Mesenchymal stem cell (in vitro differentiated cells and primary cell): Measurements from ENCODE around the gene TBK1.
"Not testable (repeated sequence)": the region's sequence is repeated elsewhere in the genome, so short reads cannot be mapped to it uniquely, and the experiment has no call there.

ENCODE experiments used
- DNase-seq: peaks from one replicate; pipeline ENCODE4 v3.0.0-alpha.2; 2013
- H2AFZ ChIP-seq: one replicate; pipeline ENCODE4 v1.6.1; 2013; ENCODE audit warnings: low read depth, mild to moderate bottlenecking, control low read depth, inconsistent platforms, low read length, moderate library complexity
- H2AK5ac ChIP-seq: 2 replicates; pipeline ENCODE4 v1.6.1; 2013; ENCODE audit warnings: low read length, moderate library complexity, mild to moderate bottlenecking, inconsistent platforms; ENCODE audit not compliant: severe bottlenecking
- H2BK120ac ChIP-seq: one replicate; pipeline ENCODE4 v1.6.1; 2013; ENCODE audit warnings: low read depth, mild to moderate bottlenecking, inconsistent platforms, low read length, moderate library complexity
- H2BK12ac ChIP-seq, 2 experiments: one replicate each; pipeline ENCODE4 v1.6.1; 2013; ENCODE audit warnings: inconsistent platforms in 2 of 2, low read length in 2 of 2, mild to moderate bottlenecking in 2 of 2, moderate library complexity in 2 of 2, control low read depth in 1 of 2
- H2BK15ac ChIP-seq: one replicate; pipeline ENCODE4 v1.6.1; 2013; ENCODE audit warnings: mild to moderate bottlenecking, low read depth, inconsistent platforms; ENCODE audit not compliant: poor library complexity, severe bottlenecking
- H2BK5ac ChIP-seq: 2 replicates; pipeline ENCODE4 v1.6.1; 2013; ENCODE audit warnings: low read depth, mild to moderate bottlenecking, low read length, control low read depth, inconsistent platforms; ENCODE audit not compliant: poor library complexity, severe bottlenecking
- H3K14ac ChIP-seq, 2 experiments: one replicate each; pipeline ENCODE4 v1.6.1; 2013; ENCODE audit warnings: inconsistent platforms in 2 of 2, low read length in 2 of 2, control low read depth in 1 of 2, mild to moderate bottlenecking in 1 of 2, moderate library complexity in 1 of 2
- H3K18ac ChIP-seq, 2 experiments: one replicate each; pipeline ENCODE4 v1.6.1; 2013; ENCODE audit warnings: inconsistent platforms in 2 of 2, low read length in 2 of 2, control low read depth in 1 of 2, low read depth in 1 of 2, mild to moderate bottlenecking in 1 of 2
- H3K23ac ChIP-seq, 2 experiments: one replicate each; pipeline ENCODE4 v1.6.1; 2013; ENCODE audit warnings: inconsistent platforms in 2 of 2, low read length in 2 of 2, mild to moderate bottlenecking in 2 of 2, moderate library complexity in 2 of 2, control low read depth in 1 of 2
- H3K27ac ChIP-seq: 2 replicates; pipeline ENCODE4 v1.5.1; 2013; ENCODE audit warnings: mild to moderate bottlenecking, moderate library complexity, low read length, control low read depth, inconsistent platforms; ENCODE audit not compliant: poor library complexity, severe bottlenecking
- H3K27me3 ChIP-seq, 2 experiments: 2 replicates each; pipeline versions ENCODE4 v1.6.1 to v1.7.0; 2013; ENCODE audit warnings: low read length in 2 of 2, mild to moderate bottlenecking in 2 of 2, moderate library complexity in 2 of 2, control low read depth in 1 of 2, inconsistent platforms in 1 of 2; ENCODE audit not compliant: control insufficient read depth in 1 of 2, insufficient read depth in 1 of 2
- H3K36me3 ChIP-seq, 2 experiments: 2 replicates each; pipeline versions ENCODE4 v1.6.1 to v1.7.0; 2013; ENCODE audit warnings: low read length in 2 of 2, control low read depth in 1 of 2, inconsistent platforms in 1 of 2, low read depth in 1 of 2, mild to moderate bottlenecking in 1 of 2; ENCODE audit not compliant: insufficient read depth in 2 of 2, control insufficient read depth in 1 of 2
- H3K4ac ChIP-seq, 2 experiments: one replicate each; pipeline ENCODE4 v1.6.1; 2013; ENCODE audit warnings: inconsistent platforms in 2 of 2, low read length in 2 of 2, mild to moderate bottlenecking in 2 of 2, moderate library complexity in 2 of 2, control low read depth in 1 of 2, low read depth in 1 of 2
- H3K4me1 ChIP-seq: 2 replicates; pipeline ENCODE4 v1.6.1; 2013; ENCODE audit warnings: low read depth, low read length, control low read depth; ENCODE audit not compliant: control insufficient read depth, insufficient read depth
- H3K4me2 ChIP-seq: 2 replicates; pipeline ENCODE4 v1.6.1; 2013; ENCODE audit warnings: low read length, mild to moderate bottlenecking, inconsistent platforms; ENCODE audit not compliant: poor library complexity, severe bottlenecking
- H3K4me3 ChIP-seq, 2 experiments: 2 replicates each; pipeline versions ENCODE4 v1.5.1 to v1.7.0; 2013; ENCODE audit warnings: low read length in 2 of 2, mild to moderate bottlenecking in 2 of 2, control low read depth in 1 of 2, low read depth in 1 of 2; ENCODE audit not compliant: insufficient read depth in 1 of 2
- H3K79me1 ChIP-seq: replicated peaks from 2 replicates; pipeline ENCODE4 v1.6.1; 2013; ENCODE audit warnings: mild to moderate bottlenecking, control low read depth, low read length, inconsistent platforms; ENCODE audit not compliant: poor library complexity, severe bottlenecking
- H3K9ac ChIP-seq: 2 replicates; pipeline ENCODE4 v1.7.0; 2013; ENCODE audit warnings: mild to moderate bottlenecking, low read length, moderate library complexity
- H3K9me3 ChIP-seq: 2 replicates; pipeline ENCODE4 v1.7.0; 2013; ENCODE audit warnings: mild to moderate bottlenecking, low read length; ENCODE audit not compliant: control insufficient read depth
- H4K8ac ChIP-seq: one replicate; pipeline ENCODE4 v1.6.1; 2013; ENCODE audit warnings: inconsistent platforms, mild to moderate bottlenecking, low read length, moderate library complexity
- H4K91ac ChIP-seq: one replicate; pipeline ENCODE4 v1.6.1; 2013; ENCODE audit warnings: mild to moderate bottlenecking, low read length, inconsistent platforms
- WGBS: methylation state at CpG from one replicate; pipeline ENCODE4 v1.1.7; 2013; ENCODE audit warnings: mixed read lengths; 5-methylcytosine and 5-hydroxymethylcytosine counted together

Gene TBK1

DNA sequence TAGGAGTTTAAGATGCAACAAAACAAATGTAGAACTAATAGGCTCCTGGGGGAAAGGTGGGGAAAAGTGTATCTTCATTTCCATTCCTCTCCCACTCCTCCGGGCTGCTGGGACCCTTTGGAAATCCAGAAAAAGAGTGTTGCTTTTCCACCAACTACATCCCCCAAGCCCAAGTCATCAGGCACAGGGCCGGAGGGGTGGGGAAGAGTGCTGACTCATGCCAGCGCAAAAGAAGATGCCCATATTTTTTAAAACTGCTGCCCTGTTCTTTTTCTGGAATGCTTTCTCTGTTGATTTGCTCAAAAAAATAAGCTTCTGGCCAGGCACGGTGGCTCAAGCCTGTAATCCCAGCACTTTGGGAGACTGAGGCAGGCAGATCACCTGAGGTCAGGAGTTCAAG lies 70.9 kb downstream of the TBK1 start:
- H4K8ac ChIP-seq, result no peak overlapping the region
- no peak overlapping the region for H3K27ac ChIP-seq
- H4K91ac ChIP-seq, result no peak overlapping the region
- H2BK5ac ChIP-seq, result no peak overlapping the region
- no peak overlapping the region for H3K4me3 ChIP-seq
- H3K14ac ChIP-seq, result no peak overlapping the region
- no peak overlapping the region for H2BK15ac ChIP-seq
- peaks cover 2% of the 10 kb centered on the region for H3K4me1 ChIP-seq
- H3K9me3 ChIP-seq, result no peaks in the 10 kb centered on the region
- H3K4ac ChIP-seq, result peak overlapping the region in 1 of 2 experiments; percentile 41
- no peaks in the 10 kb centered on the region for H3K27me3 ChIP-seq
- peak overlapping the region in 1 of 2 experiments; percentile 72 for H2BK12ac ChIP-seq
- no peak overlapping the region for H2AK5ac ChIP-seq
- no peaks in the 10 kb centered on the region for H3K79me1 ChIP-seq
- DNase-seq, result no peak
- H2BK120ac ChIP-seq, result peak overlapping the region; percentile 85
- peak overlapping the region; percentile 82 for H3K9ac ChIP-seq
- peak overlapping the region in 1 of 2 experiments; percentile 24 for H3K18ac ChIP-seq
- H3K4me2 ChIP-seq, result no peak overlapping the region
- 87% methylated on average over 4 of the region's 4 CpGs for WGBS
- peak overlapping the region; percentile 42 for H2AFZ ChIP-seq
- no peak overlapping the region for H3K23ac ChIP-seq
- no peaks in the 10 kb centered on the region for H3K36me3 ChIP-seq

DNA sequence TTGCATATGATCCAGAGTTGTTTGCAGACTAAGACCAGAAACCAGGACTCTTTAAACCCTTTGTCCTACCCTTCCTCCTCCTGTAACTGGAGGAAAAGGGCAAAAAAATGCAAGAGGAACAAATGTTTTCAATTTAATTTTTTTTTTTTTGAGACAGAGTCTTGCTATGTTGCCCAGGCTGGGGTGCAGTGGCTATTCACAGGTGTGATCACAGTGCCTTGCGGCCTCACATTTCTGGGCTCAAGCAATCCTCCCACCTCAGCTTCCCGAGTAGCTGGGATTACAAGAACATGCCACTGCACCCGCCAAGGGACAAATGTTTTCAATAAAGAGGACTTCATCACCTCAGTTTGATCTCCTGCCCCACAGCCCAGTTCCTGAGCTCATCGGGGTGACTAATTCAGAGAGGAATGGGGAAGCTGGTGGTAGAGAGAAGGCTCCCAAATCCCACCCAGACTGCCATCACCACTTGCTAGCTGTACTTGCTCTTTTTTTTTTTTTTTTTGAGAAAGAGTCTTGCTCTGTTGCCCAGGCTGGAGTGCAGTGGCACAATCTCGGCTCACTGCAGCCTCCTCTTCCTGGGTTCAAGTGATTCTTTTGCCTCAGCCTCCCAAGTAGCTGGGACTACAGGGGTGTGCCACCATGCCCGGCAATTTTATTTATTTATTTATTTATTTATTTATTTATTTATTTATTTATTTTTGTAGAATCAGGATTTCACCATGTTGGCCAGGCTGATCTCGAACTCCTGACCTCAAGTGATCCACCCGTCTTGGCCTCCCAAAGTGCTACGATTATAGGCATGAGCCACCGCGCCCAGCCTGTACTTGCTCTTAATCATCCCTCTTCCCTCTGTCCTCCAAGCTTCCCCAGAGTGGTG lies 71.9 kb downstream of the TBK1 start:
- H3K23ac ChIP-seq, H3K4me3 ChIP-seq, H3K36me3 ChIP-seq, H2BK120ac ChIP-seq, H3K4me2 ChIP-seq, H3K27me3 ChIP-seq, H4K91ac ChIP-seq, H2BK12ac ChIP-seq, H3K27ac ChIP-seq, H2AK5ac ChIP-seq, DNase-seq, H3K4me1 ChIP-seq, H4K8ac ChIP-seq, H3K4ac ChIP-seq, H2BK15ac ChIP-seq, H2AFZ ChIP-seq, H3K14ac ChIP-seq, H3K9me3 ChIP-seq, H2BK5ac ChIP-seq, H3K79me1 ChIP-seq: not testable (repeated sequence)
- H3K9ac ChIP-seq, result peak overlapping the region; percentile 44
- H3K18ac ChIP-seq, result peak overlapping the region in 1 of 2 experiments; percentile 48
- 96% methylated on average over 7 of the region's 11 CpGs for WGBS

DNA sequence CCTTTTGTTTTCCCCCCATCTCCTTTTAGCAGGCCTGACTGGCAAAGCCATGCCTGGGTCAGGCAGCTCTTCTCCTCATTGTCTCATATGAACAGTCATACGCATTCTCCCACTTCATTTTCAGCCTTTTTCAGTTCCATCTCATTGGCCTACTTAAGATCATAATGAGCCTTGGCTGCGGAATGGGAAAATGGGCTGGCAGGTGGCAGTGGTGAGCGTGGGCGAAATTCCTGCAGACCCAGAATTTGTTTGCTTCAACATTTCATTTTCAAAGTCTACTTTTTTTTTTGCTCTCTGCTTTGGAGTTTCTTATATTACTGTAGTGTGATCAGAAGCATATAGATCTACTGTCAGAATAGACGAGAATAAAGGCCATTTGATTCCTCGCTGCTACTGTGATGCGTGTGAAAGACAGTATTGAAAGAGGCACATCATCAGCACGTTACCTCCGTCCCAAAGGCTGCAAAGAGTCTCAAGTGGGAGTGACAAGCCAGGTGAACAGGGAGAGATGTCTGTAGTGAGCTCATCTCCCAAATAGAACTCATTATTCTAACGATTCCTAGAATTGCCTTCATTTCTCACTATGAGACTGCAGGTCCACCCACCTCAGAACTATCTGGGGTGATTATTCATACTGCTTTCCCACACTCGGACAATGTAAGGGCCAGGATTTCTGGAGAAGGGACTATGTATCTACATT lies 73.7 kb downstream of the TBK1 start:
- 90% methylated on average over 8 of the region's 11 CpGs for WGBS
- Histone ChIP-seq H3K4me2 (no peak overlapping the region), H2AFZ (no peak overlapping the region), H3K36me3 (no peaks in the 10 kb centered on the region), H2AK5ac (no peak overlapping the region), H3K23ac (no peak overlapping the region), H3K9ac (no peak overlapping the region), H2BK12ac (no peak overlapping the region), H3K4me3 (no peak overlapping the region), H4K8ac (no peak overlapping the region), H3K14ac (no peak overlapping the region), H4K91ac (no peak overlapping the region), H3K18ac (no peak overlapping the region), H3K4me1 (peaks cover 2% of the 10 kb centered on the region), H3K4ac (no peak overlapping the region), H2BK5ac (no peak overlapping the region), H2BK120ac (no peak overlapping the region), H3K27me3 (no peaks in the 10 kb centered on the region), H3K27ac (no peak overlapping the region), H2BK15ac (no peak overlapping the region), H3K9me3 (no peaks in the 10 kb centered on the region), H3K79me1 (no peaks in the 10 kb centered on the region)
- DNase-seq, result no peak

DNA sequence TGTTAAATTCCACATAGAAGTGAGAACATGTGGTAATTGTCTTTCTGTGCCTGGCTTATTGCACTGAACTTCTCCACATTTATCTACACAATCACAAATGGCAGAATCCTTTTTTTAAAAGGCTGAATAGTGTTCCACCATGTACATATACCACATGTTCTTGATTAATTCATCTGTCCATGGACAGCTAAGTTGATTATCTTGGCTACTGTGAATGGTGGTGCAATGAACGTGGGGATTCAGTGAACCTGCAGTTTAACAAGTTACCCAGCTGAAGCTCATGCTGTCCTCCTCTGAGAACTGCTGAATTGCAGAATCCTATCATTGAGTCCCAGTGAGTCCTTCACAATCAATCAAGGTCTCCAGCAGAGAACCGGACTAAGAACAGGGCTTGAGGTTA lies 74.9 kb downstream of the TBK1 start:
- Histone ChIP-seq H3K79me1 (no peaks in the 10 kb centered on the region), H4K8ac (no peak overlapping the region), H3K4me3 (no peak overlapping the region), H3K18ac (no peak overlapping the region), H3K4ac (no peak overlapping the region), H2BK12ac (no peak overlapping the region), H3K14ac (no peak overlapping the region), H3K4me1 (peaks cover 2% of the 10 kb centered on the region), H3K9ac (no peak overlapping the region), H2AK5ac (no peak overlapping the region), H2BK120ac (no peak overlapping the region), H3K36me3 (no peaks in the 10 kb centered on the region), H3K27me3 (no peaks in the 10 kb centered on the region), H2BK15ac (no peak overlapping the region), H2AFZ (no peak overlapping the region), H4K91ac (no peak overlapping the region), H3K23ac (no peak overlapping the region), H3K9me3 (no peaks in the 10 kb centered on the region), H3K4me2 (no peak overlapping the region), H3K27ac (no peak overlapping the region), H2BK5ac (no peak overlapping the region)
- WGBS, result 56% methylated on average over 2 of the region's 2 CpGs
- no peak for DNase-seq
